ENCODE results near the gene ANGPTL7. TPM values are rescaled to one million over a fixed set of nuclear protein-coding genes. Genes with fewer than 3 reads are reported as not detected.

ANGPTL7 gene
- total RNA-seq, 4 donors from 2014 or later, result 11.0 to 38.7 (median 16.9) TPM

DNA sequence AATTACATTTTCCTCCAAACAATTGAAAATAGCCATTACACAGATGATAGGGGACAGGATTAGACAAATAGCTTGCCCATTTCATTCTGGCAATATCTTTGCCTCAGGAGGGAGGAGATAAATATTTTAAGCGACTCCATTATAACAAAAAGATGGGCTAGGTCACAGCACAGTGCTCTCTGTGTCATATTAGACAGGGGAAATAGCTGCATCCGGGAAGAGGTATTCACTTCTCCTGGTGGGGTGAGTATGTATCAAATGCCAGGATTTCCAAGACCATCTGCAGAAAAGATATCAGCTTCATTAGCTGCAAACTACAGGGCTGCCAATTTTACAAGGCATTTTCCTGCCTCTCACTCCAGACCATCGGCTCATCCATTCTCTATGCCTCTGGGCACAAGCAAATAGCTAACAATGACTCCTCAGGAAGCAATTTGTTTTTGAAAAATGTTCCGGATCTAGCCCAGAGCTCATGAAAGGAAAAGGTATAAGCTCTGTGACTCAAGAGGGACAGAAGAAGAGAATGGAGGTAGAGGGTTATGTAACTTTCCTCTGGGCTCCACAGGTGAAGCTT, 41.9 kb upstream of the ANGPTL7 start:
- TF ChIP-seq, protein P1, sequence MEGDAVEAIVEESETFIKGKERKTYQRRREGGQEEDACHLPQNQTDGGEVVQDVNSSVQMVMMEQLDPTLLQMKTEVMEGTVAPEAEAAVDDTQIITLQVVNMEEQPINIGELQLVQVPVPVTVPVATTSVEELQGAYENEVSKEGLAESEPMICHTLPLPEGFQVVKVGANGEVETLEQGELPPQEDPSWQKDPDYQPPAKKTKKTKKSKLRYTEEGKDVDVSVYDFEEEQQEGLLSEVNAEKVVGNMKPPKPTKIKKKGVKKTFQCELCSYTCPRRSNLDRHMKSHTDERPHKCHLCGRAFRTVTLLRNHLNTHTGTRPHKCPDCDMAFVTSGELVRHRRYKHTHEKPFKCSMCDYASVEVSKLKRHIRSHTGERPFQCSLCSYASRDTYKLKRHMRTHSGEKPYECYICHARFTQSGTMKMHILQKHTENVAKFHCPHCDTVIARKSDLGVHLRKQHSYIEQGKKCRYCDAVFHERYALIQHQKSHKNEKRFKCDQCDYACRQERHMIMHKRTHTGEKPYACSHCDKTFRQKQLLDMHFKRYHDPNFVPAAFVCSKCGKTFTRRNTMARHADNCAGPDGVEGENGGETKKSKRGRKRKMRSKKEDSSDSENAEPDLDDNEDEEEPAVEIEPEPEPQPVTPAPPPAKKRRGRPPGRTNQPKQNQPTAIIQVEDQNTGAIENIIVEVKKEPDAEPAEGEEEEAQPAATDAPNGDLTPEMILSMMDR (IDR thresholded peaks at IDR 0.05), result no peak
- ATAC-seq (ENCODE audit: low FRiP score) (no peak), DNase-seq (ENCODE audit: low spot score) (no peak)

- ATAC-seq (ENCODE audit: low FRiP score), result no peak
- no peak for DNase-seq (ENCODE audit: low spot score)
Measured at GRCh38 chr1:11150326-11150725, 38.8 kb upstream of the ANGPTL7 start.

GRCh38 chr1:11151114-11151513, 38.0 kb upstream of the ANGPTL7 start:
- ATAC-seq (ENCODE audit: low FRiP score), result no peak
- no peak for DNase-seq (ENCODE audit: low spot score)

More at GRCh38 chr1:11150326-11150725, 38.8 kb upstream of the ANGPTL7 start:
- TF ChIP-seq, protein P1 (IDR thresholded peaks at IDR 0.05), result no peak

DNA sequence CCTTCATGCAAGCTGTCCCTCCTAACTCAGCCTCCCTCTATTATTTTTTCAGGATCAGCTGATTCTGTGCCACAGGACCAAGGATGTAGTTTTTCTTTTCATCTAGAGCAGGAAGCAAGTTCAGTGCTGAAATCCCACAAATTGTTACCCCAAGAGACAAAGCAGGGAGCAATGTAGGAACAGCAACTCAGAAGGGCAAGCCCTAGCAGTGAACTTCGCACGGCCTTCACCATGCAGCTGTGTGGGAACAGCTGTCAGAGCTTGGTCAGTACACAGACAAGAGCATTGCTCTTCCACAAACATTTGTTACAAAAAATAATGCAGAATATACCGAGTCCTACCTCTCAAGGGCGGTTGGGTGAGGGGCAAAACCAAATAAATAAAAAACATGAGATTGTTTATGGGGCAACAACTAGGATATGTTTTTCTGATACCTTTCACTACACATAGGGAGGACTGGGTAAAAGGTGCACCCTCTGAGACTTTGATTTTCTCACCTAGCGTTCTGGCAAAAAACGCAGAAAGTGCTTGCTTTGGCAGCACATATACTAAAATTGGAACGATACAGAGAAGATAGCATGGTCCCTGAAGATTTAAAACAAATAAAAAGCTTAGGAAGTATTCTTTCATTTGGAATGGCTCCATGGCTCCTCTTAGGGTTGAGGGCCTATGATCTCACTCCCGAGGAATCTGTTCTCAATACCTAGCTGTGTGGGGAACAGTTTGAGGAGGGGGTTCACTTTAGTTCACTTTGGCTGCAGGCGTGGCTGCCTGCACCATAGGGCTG, 37.1 kb upstream of the ANGPTL7 start:
- no peak for DNase-seq (ENCODE audit: low spot score)
- ATAC-seq (ENCODE audit: low FRiP score), result no peak
- TF ChIP-seq, protein P1 (IDR thresholded peaks at IDR 0.05), result no peak

More at GRCh38 chr1:11151114-11151513, 38.0 kb upstream of the ANGPTL7 start:
- TF ChIP-seq, protein P1 (IDR thresholded peaks at IDR 0.05), result no peak

- TF ChIP-seq, protein P1 (IDR thresholded peaks at IDR 0.05), result no peak
- ATAC-seq (ENCODE audit: low FRiP score) (no peak), DNase-seq (ENCODE audit: low spot score) (no peak)
Measured at GRCh38 chr1:11152755-11153154, 36.4 kb upstream of the ANGPTL7 start.

GRCh38 chr1:11153184-11153583, 36.0 kb upstream of the ANGPTL7 start:
- DNase-seq (ENCODE audit: low spot score), result no peak
- TF ChIP-seq, protein P1 (IDR thresholded peaks at IDR 0.05), result no peak
- ATAC-seq (ENCODE audit: low FRiP score), result no peak

- DNase-seq (ENCODE audit: low spot score), result no peak
- TF ChIP-seq, protein P1 (IDR thresholded peaks at IDR 0.05), result no peak
- no peak for ATAC-seq (ENCODE audit: low FRiP score)
Measured at GRCh38 chr1:11156441-11156840, 32.7 kb upstream of the ANGPTL7 start.

Measured in omental fat pad (tissue), 4 donors.